Stimulated activated CD4-positive, alpha-beta T cell treated with anti-CD3 and anti-CD28 coated beads, Interleukin-4, amount 100 ng/mL, for 4 hours (primary cell): ENCODE results near the gene DBN1.

Source experiments
- DNase-seq, 2 experiments: peaks; one replicate each; pipeline ENCODE4 v3.0.0-alpha.2; 2020

Gene DBN1

GRCh38 chr5:177504086-177505056 lies 30.9 kb upstream of the DBN1 start:
- no peak for DNase-seq

- DNase-seq = no peak
These were observed 30.1 kb upstream of the DBN1 start for GRCh38 chr5:177503351-177504085.

GRCh38 chr5:177502886-177503285 lies 29.5 kb upstream of the DBN1 start:
- DNase-seq = no peak

- DNase-seq = no peak
These were observed 28.6 kb upstream of the DBN1 start for GRCh38 chr5:177501874-177502678.

- DNase-seq = peak; percentile 74 to 88
These were observed 27.5 kb upstream of the DBN1 start for GRCh38 chr5:177500685-177501522.

- DNase-seq = no peak
These were observed 26.4 kb upstream of the DBN1 start for GRCh38 chr5:177499842-177500241.

- no peak for DNase-seq
These were observed 24.8 kb upstream of the DBN1 start for GRCh38 chr5:177498013-177498787.

- peak; percentile 90 to 96 for DNase-seq
These were observed 24.0 kb upstream of the DBN1 start, which contains the start of gene PDLIM7 for GRCh38 chr5:177497292-177498012. Gene PDLIM7, minus strand, starts transcription at chr5:177497604. Its CDS starts 1,092 bp downstream, at chr5:177496512.

GRCh38 chr5:177496727-177497291 lies 23.4 kb upstream of the DBN1 start:
- no peak for DNase-seq

- no peak for DNase-seq
These were observed 22.8 kb upstream of the DBN1 start for GRCh38 chr5:177496070-177496726.

GRCh38 chr5:177495243-177496060 lies 22.0 kb upstream of the DBN1 start:
- DNase-seq = no peak

GRCh38 chr5:177494346-177495195 lies 21.1 kb upstream of the DBN1 start:
- DNase-seq = no peak

- DNase-seq = no peak
These were observed 20.4 kb upstream of the DBN1 start for GRCh38 chr5:177493795-177494345.

GRCh38 chr5:177492841-177493240 lies 19.4 kb upstream of the DBN1 start:
- DNase-seq = no peak

- no peak for DNase-seq
These were observed 18.7 kb upstream of the DBN1 start for GRCh38 chr5:177491983-177492746.

GRCh38 chr5:177491429-177491945 lies 18.1 kb upstream of the DBN1 start:
- DNase-seq = no peak
